Measurements from ENCODE around the gene NKAPD1. TPM values are rescaled to one million over a fixed set of nuclear protein-coding genes. Genes with fewer than 3 reads are reported as not detected.

The NKAPD1 gene
- total and polyA plus RNA-seq, 2 of the 13 experiments (the other 11 are each of a cell fraction or from before 2014, with no cell fraction given) = 11.2 to 22.5 TPM

DNA sequence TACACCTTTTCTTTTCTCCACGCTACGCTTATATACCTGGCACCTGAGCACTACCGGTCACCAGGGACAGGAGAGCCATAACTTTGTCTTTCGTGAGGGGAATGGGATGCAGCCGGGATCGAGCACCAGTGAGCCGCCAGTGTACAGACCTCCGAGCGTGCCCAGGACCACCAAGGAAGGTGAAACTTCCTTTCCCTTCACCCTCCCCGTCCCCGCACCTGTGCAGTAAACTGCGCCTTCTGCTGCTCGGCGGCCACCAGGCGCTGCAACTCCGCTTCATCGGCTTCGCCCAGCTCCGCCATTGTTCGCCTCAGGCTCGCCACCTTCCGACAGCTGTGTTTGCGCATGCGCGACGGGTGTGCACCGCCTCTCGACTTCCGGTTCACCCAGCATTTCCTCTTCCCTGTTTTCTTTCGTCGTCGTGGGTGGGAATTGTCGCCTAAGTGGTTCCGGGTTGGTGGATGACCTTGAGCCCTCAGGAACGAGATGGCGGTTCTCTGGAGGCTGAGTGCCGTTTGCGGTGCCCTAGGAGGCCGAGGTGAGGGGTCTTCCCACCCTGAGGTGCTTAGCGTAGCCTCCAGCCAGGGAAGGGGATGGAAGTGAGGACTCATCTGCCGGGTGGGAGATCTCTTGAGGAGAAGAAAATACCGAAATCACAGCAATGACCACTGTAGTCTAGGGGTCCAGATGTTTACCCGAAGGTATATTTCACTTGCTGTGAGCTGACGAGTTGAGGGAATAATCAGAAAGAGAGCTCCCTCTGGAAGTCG lies 12.5 kb downstream of the NKAPD1 start, which contains the start of the genes SDHD and TIMM8B (continued):
- TF ChIP-seq BCL6 (CRISPR knock-in tag; IDR thresholded peaks at IDR 0.05) (peak; percentile 76), ZNF205 (CRISPR knock-in tag; IDR thresholded peaks at IDR 0.05) (no peak), MED1 (CRISPR knock-in tag; IDR thresholded peaks at IDR 0.05) (peak; percentile 63), ZFP36 (IDR thresholded peaks at IDR 0.05; ENCODE audit: borderline replicate concordance, low read depth, low read length, partially characterized antibody) (no peak), ZNF562 (CRISPR knock-in tag; IDR thresholded peaks at IDR 0.05; ENCODE audit: borderline replicate concordance) (peak; percentile 59; the same call in 1 of the 2 replicates), MAFF (IDR thresholded peaks at IDR 0.05; ENCODE audit: low read depth, low read length) (no peak), NFE2L2 (IDR thresholded peaks at IDR 0.05; ENCODE audit: low read length) (no peak), KMT2B (CRISPR knock-in tag; IDR thresholded peaks at IDR 0.05) (peak; percentile 92), RXRA (CRISPR knock-in tag; IDR thresholded peaks at IDR 0.05) (peak; percentile 43), ZNF274 (CRISPR knock-in tag; IDR thresholded peaks at IDR 0.05) (peak; percentile 92; the same call in 1 of the 2 replicates), ZNF614 (CRISPR knock-in tag; IDR thresholded peaks at IDR 0.05; ENCODE audit: borderline replicate concordance) (0 out of 2 replicates have a peak, but pooled peaks have one; percentile 33), KLF6 (CRISPR knock-in tag; IDR thresholded peaks at IDR 0.05) (no peak), IKZF4 (CRISPR knock-in tag; IDR thresholded peaks at IDR 0.05; ENCODE audit: borderline replicate concordance, low read depth, not compliant biosample characterization) (peak; percentile 74), JUN (CRISPR knock-in tag; IDR thresholded peaks at IDR 0.05) (no peak), ZNF75D (CRISPR knock-in tag; IDR thresholded peaks at IDR 0.05; ENCODE audit: borderline replicate concordance) (no peak), POLR2AphosphoS5 (IDR thresholded peaks at IDR 0.05; ENCODE audit: low read depth, low read length) (peak; percentile 96)
- TF ChIP-seq, protein P1, sequence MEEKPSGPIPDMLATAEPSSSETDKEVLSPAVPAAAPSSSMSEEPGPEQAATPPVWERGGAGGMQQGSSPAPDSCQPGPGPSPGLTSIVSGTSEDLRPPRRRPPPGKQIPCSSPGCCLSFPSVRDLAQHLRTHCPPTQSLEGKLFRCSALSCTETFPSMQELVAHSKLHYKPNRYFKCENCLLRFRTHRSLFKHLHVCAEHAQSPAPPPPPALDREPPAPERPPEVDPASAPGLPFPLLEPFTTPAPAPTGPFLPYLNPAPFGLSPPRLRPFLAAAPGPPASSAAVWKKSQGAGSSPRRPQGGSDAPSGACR (CRISPR knock-in tag; IDR thresholded peaks at IDR 0.05) = 0 out of 2 replicates have a peak, but pooled peaks have one; percentile 51
- TF ChIP-seq, protein P2, sequence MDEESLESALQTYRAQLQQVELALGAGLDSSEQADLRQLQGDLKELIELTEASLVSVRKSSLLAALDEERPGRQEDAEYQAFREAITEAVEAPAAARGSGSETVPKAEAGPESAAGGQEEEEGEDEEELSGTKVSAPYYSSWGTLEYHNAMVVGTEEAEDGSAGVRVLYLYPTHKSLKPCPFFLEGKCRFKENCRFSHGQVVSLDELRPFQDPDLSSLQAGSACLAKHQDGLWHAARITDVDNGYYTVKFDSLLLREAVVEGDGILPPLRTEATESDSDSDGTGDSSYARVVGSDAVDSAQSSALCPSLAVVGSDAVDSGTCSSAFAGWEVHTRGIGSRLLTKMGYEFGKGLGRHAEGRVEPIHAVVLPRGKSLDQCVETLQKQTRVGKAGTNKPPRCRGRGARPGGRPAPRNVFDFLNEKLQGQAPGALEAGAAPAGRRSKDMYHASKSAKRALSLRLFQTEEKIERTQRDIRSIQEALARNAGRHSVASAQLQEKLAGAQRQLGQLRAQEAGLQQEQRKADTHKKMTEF (CRISPR knock-in tag; IDR thresholded peaks at IDR 0.05) = peak; percentile 76
- TF ChIP-seq, protein P3, sequence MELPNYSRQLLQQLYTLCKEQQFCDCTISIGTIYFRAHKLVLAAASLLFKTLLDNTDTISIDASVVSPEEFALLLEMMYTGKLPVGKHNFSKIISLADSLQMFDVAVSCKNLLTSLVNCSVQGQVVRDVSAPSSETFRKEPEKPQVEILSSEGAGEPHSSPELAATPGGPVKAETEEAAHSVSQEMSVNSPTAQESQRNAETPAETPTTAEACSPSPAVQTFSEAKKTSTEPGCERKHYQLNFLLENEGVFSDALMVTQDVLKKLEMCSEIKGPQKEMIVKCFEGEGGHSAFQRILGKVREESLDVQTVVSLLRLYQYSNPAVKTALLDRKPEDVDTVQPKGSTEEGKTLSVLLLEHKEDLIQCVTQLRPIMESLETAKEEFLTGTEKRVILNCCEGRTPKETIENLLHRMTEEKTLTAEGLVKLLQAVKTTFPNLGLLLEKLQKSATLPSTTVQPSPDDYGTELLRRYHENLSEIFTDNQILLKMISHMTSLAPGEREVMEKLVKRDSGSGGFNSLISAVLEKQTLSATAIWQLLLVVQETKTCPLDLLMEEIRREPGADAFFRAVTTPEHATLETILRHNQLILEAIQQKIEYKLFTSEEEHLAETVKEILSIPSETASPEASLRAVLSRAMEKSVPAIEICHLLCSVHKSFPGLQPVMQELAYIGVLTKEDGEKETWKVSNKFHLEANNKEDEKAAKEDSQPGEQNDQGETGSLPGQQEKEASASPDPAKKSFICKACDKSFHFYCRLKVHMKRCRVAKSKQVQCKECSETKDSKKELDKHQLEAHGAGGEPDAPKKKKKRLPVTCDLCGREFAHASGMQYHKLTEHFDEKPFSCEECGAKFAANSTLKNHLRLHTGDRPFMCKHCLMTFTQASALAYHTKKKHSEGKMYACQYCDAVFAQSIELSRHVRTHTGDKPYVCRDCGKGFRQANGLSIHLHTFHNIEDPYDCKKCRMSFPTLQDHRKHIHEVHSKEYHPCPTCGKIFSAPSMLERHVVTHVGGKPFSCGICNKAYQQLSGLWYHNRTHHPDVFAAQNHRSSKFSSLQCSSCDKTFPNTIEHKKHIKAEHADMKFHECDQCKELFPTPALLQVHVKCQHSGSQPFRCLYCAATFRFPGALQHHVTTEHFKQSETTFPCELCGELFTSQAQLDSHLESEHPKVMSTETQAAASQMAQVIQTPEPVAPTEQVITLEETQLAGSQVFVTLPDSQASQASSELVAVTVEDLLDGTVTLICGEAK (IDR thresholded peaks at IDR 0.05) = peak; percentile 90
- TF ChIP-seq, protein P3 (CRISPR knock-in tag; IDR thresholded peaks at IDR 0.05) = no peak
